Amygdala (tissue), 56 donors: ENCODE measurements around the gene RGS12.

ENCODE experiments used
- DNase-seq, 56 donors: peaks; one replicate each; lab custom pipeline; 2025; lab: John Stamatoyannopoulos, UW

Gene RGS12

GRCh38 chr4:3276986-3277385, 15.8 kb upstream of the RGS12 start:
- peak in 18 of 56 donors; percentile 20 to 60 (median 33) for DNase-seq

DNA sequence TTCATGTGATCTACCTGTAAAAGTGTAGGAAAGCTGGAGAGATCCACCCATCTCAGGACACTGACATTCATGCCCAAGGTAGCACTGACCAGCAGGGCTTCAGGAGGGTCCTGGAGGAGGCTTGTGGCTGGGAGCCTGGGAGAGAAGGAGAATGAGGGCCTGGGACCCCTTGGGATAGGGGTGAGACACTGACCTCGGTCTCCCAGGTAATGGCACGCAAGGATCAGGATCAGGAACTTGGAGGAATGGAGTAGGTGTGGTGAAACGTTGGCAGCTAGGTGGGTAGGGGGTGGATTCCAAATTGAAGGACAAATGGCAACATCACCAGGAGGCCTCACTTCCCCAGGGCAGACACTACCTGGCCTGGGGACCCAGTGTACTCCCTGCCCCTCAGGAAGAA, 12.4 kb upstream of the RGS12 start:
- no peak for DNase-seq

DNA sequence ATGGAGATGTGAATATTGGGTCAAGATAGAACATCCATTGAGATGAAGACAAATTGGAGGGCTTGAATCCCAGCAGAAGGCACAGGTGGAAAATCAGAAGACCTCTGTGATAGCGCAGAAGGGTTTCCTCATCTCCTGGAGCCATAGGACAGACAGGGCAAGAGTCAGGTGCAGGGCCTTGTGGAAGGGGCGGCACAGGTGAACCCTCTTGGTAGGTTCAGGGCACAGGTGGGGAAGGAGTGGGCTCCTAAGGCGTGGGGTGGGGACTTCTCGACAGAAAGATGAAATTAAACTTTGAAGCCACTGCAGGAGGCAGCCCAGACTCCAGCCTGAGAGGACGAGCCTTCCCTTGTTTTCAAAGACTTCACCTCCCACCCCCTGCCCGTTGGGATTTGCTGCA, 9.3 kb upstream of the RGS12 start:
- DNase-seq = no peak

GRCh38 chr4:3283916-3284315, 8.9 kb upstream of the RGS12 start:
- DNase-seq = no peak

DNA sequence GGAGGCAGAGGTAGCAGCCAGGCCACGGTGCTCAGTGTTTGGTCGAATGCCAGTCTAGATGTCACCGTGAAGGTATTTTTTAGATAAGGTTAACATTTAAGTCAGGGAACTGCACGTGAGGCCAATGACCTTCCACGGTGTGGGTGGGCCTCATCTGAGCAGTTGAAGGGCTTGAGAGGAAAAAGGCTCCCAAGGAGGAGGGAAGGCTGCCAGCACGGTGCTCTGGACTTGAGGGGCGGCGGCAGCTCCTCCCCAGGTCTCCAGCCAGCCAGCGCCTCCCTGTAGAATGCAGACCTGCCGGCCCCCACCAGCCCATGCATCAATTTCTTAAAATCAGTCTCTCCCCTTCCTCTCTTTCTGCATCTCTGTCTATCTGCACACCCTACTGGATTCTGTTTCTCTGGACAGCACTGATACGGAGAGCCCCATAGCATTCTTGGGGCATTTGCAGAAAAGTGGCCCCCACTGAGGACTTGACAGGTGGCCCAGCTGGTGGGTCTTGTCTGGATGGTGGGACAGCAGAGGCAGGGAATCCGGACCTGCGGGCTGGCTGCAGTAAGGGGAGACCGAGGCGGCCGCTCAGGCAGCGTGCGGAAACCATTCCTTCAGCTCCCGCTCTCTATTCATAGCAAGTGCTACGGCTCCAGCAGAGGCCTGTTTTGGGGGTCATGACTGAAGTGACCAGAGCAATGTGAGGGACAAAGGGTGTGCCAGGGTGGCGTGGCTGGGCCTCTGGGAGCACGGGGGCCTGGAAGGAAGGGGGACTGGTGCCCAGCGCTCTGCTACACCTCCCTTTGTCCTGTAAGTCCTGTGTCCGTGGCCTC, 7.9 kb upstream of the RGS12 start:
- DNase-seq = no peak

DNA sequence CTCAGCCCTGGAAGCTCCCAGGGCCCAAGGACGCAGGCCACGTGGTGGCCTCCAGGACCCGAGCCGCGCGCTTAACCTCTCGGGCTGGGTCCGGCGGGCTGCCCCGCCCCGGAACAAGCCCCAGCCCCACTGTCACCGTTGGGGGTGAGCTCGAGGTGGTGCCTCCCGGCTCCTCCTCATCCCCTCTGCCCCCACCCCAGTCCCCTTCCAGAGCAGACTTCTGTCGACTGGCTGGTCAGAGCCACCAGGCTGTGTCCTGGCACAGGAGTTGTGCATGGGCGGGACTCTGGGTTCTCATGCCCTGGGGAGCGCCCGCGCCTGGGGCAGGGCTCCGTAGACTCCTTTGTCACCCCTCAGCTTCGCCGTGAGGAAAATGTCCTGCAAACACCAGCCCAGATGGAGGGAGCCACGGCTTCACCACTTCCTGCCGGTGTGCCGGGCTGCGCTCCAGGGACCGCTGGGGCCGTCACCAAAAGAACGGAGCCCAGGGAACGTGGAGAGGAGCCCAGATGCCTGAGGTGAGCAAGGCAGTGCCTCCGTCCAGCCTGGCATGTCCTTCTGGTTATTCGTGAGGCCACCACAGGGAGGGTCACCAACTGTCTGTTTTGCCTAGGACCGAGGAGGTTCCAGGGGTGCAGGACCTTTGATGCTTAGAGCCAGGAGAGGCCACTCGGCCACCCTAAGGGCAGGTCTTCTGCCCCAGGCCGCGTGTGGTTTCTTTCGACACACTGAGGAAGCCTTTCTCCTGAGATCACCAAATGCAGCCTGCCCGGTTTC, 7.1 kb upstream of the RGS12 start:
- peak in 2 of 56 donors; percentile 24 to 50 for DNase-seq

GRCh38 chr4:3286335-3287175, 6.3 kb upstream of the RGS12 start:
- DNase-seq = no peak

DNA sequence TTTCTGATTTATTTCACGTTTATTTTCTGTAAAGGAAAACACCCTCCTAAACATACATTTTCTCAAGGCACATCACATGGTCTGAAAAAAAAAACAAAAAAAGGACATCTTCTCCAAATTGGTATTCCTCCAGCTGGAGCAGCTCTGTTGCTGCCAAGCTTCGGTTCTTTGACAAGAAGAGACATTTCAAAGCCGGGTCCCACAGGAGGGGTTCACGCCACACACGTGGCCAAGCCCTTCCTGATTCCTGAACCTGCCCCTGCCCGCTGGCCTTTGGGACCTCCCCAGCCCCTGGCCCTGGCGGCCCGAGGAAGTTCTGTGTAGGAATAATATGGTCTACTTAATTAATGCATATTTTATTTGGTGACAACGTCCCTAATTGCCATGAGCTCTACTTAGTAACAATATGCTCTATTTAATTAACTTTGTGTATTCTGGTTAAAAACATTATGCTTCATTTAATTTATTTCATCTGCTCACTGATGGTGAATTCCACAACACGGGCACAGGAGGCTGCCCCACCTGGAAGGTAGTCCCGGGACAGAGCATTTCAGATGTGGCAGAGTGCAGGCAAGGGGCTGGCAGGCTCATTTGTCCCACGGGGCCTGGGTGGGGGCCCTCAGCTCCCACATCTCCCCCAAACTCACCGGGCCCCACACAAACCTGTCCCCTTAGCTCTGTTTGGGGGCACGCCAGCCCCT, 5.4 kb upstream of the RGS12 start:
- DNase-seq = peak in 1 of 56 donors; percentile 40

GRCh38 chr4:3287972-3288570, 4.8 kb upstream of the RGS12 start:
- no peak for DNase-seq

DNA sequence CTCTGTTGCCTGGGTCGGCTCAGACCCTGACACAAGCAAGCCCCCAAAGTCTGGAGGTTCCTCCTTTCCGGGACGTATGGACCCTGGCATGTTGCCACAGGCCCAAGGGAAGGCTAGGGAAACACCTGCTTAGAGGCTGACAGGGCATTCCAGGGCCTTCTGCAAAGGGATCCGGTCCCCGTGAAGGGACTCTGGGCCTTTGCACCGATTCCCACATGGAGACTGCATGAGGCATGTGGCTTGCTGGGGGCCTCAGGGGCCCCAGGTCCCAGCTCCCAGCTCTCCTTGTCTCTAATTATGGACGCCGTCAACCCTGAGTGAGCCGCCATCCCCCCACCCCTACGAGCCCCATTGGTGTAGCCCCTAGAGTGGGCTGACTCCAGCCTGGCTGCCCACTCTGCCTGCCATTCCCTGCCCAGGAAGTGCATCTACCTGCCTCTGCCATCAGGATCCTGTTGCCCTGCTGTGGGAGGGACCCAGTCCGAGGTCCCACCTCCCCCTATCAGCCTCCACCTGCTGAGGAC, 4.2 kb upstream of the RGS12 start:
- DNase-seq = no peak

DNA sequence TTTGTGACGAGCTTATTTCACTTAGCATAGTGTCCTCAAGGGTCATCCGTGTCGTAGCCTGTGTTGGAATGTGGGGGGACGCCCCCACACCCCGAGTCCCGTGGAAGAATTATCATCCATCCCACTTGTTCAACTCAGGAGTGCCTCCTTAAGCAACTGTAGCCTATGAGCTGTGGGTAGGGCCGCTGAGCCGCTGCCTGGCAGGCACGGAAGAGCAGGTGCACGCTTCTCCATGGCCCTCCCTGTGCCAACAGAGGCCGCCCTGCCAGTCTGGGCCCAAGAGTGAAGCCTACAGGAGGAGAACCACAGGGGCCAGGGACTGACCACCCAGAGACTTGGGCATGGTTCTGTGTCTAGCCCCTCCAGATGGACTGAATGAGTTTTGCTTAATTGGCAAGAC, 2.3 kb upstream of the RGS12 start:
- DNase-seq = no peak

- no peak for DNase-seq
These were observed 1.9 kb upstream of the RGS12 start for GRCh38 chr4:3290889-3291321.

- DNase-seq = no peak
These were observed 1.3 kb upstream of the RGS12 start for GRCh38 chr4:3291411-3291968.

- peak in 15 of 56 donors; percentile 47 to 78 (median 68) for DNase-seq
These were observed 751 bp upstream of the RGS12 start for GRCh38 chr4:3291969-3292570.

DNA sequence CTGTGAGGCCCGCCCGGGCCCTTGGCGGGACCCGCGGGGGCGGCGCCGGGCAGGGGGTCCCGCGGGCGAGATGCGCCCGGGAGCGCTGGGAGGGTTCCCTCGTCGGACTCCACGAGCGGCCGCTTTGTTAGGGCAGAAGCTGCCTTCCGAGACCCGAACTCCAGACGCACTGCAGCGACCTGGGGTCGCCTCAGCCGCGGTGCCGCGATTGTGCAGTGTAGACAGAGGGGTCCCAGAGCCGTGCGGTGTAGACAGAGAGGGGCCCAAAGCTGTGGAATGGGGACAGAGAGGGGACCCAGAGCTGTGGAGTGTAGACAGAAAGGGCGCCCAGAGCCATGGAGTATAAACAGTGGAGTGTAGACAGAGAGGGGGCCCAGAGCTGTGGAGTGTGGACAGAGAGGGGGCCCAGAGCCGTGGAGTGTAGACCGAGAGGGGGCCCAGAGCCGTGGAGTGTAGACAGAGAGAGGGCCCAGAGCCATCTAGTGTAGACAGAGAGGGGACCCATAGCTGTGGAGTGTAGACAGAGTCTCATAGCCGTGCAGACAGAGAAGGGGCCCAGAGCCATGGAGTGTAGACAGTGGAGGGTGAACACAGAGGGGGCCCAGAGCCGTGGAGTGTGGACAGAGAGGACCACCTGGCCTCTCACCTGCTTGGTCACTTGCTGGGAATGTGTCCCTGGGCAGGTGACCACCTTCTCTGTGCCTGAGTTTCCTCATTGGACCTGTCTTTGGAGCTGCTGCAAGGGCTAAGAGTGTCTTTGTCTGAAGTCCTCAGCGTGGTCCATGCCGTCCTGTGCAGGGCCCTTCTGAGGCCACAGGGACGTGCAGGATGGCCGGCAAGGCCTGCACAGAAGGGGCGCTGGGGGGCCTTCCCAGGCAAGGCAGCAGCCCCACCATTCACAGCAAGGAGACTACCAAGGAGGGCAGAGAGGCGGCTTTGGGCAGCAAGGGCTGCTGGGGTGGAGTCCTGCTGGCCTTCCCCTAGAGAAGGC, 875 bp downstream of the RGS12 start:
- peak in 1 of 56 donors; percentile 65 for DNase-seq

DNA sequence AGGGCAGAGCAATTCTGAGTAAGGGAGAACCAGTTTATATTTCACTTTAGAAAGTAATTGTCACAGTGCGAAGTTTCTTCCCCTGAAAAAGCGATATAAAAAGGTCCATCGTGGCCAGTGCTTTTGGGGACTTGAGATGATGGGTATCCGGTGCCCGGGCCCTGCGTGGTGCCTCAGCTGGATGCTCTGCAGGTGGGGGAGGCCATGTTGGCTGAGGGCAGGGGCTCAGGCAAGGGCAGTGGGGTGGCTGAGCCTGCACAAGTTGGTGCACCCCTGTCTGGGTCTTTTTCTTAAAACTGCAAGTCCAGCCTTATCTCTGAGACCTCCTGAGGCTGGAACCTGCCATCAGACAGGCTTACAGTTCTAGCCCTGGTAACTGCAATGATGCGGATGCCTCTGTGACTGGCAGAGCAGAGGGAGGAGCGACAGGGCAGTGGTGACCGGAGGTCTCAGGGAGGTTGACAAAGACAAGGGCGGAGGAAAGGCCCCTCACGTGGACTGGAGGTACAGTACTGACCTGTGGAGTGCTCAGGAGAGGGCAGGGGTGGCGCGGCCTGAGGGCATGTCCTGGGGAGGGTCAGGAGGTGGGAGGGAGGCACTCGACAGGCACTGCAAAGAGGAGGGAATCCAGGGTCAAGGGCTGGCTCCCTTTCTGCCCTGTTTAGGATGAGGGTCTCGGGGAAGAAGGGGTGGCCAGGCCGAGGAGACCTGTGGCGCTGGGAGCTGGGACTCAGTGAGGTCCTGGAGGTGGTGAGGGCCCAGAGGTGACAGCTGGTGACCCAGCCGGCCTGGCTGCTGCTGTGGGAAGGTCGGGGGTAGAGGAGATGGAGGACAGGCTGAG, 1.8 kb downstream of the RGS12 start:
- DNase-seq = no peak
